ENCODE measurements around the gene ARSJ. TPM values are rescaled to one million over a fixed set of nuclear protein-coding genes. Genes with fewer than 3 reads are reported as not detected.

Gene ARSJ
- total and polyA plus RNA-seq, 11 donors = 0.30 to 7.0 (median 1.7) TPM

GRCh38 chr4:113976741-113977525 lies 2.5 kb downstream of the ARSJ start:
- ATAC-seq (no peak), DNase-seq (no peak)
- intact Hi-C loops (cut with DNase I) = no loop called here
- H3K9me3 ChIP-seq = peaks cover 0 to 14% (median 8%) of the 10 kb centered on the region in 12 donors
- H3K4me3 ChIP-seq = peak overlapping the region in 8 of 12 donors; percentile 53 to 80 (median 64)
- peaks cover 0 to 32% (median 0%) of the 10 kb centered on the region in 9 donors for H3K27me3 ChIP-seq
- H3K27ac ChIP-seq = peak overlapping the region in 5 of 12 donors; percentile 25 to 81 (median 40)
- WGBS, 4 donors = 55 to 69% (median 63%) methylated on average over 2 of the region's 2 CpGs
- H3K36me3 ChIP-seq = no peaks in the 10 kb centered on the region
- peaks cover 0 to 18% (median 0%) of the 10 kb centered on the region in 12 donors for H3K4me1 ChIP-seq
- TF ChIP-seq POLR2A (IDR thresholded peaks at IDR 0.05) (no peak), CTCF (IDR thresholded peaks at IDR 0.05) (no peak)

- H3K27me3 ChIP-seq = peaks cover 0 to 24% (median 0%) of the 10 kb centered on the region in 9 donors
- H3K9me3 ChIP-seq = peaks cover 0 to 14% (median 8%) of the 10 kb centered on the region in 12 donors
- no peak overlapping the region for H3K27ac ChIP-seq
- DNase-seq (no peak), ATAC-seq (no peak)
- peaks cover 0 to 18% (median 0%) of the 10 kb centered on the region in 12 donors for H3K4me1 ChIP-seq
- 79 to 87% (median 85%) methylated on average over 2 of the region's 2 CpGs for WGBS, 4 donors
- no peaks in the 10 kb centered on the region for H3K36me3 ChIP-seq
- intact Hi-C loops (cut with DNase I) = no loop called here
- TF ChIP-seq CTCF (IDR thresholded peaks at IDR 0.05) (no peak), POLR2A (IDR thresholded peaks at IDR 0.05) (no peak)
- peak overlapping the region in 5 of 12 donors; percentile 53 to 80 (median 66) for H3K4me3 ChIP-seq
Observed at GRCh38 chr4:113975578-113975977, 3.9 kb downstream of the ARSJ start.

- intact Hi-C loops (cut with DNase I) = no loop called here
- Histone ChIP-seq H3K4me3 (no peak overlapping the region), H3K4me1 (peaks cover 0 to 7% (median 0%) of the 10 kb centered on the region in 12 donors), H3K36me3 (no peaks in the 10 kb centered on the region), H3K9me3 (peaks cover 0 to 14% (median 8%) of the 10 kb centered on the region in 12 donors), H3K27me3 (peaks cover 0 to 14% (median 0%) of the 10 kb centered on the region in 9 donors), H3K27ac (no peak overlapping the region)
- ATAC-seq (no peak), DNase-seq (no peak)
- TF ChIP-seq CTCF (IDR thresholded peaks at IDR 0.05) (no peak), POLR2A (IDR thresholded peaks at IDR 0.05) (no peak)
Observed at GRCh38 chr4:113974467-113974866, 5.0 kb downstream of the ARSJ start.

- TF ChIP-seq POLR2A (IDR thresholded peaks at IDR 0.05) = no peak
- no peak for ATAC-seq
- DNase-seq = no peak
- 87 to 89% (median 89%) methylated on average over 3 of the region's 3 CpGs for WGBS, 4 donors
- no peak overlapping the region for H3K4me3 ChIP-seq
- peaks cover 0 to 3% (median 0%) of the 10 kb centered on the region in 9 donors for H3K27me3 ChIP-seq
- intact Hi-C loops (cut with DNase I) = no loop called here
- H3K9me3 ChIP-seq = peaks cover 0 to 14% (median 8%) of the 10 kb centered on the region in 12 donors
- no peak overlapping the region for H3K27ac ChIP-seq
- no peaks in the 10 kb centered on the region for H3K36me3 ChIP-seq
- H3K4me1 ChIP-seq = peaks cover 0 to under 1% (median 0%) of the 10 kb centered on the region in 12 donors
Observed at GRCh38 chr4:113973345-113973744, 6.1 kb downstream of the ARSJ start.

Measured in heart left ventricle (tissue), 16 donors.